ENCODE results near the gene RNF31.

The RNF31 gene

GRCh38 chr14:24177041-24177825, 29.9 kb downstream of the RNF31 start:
- TF ChIP-seq YY1 (IDR thresholded peaks at IDR 0.05; ENCODE audit: insufficient read depth, insufficient read length) = no peak
- no peak for TF ChIP-seq ZNF274 (IDR thresholded peaks at IDR 0.05; ENCODE audit: low read depth, low read length)
- H3K27me3 ChIP-seq (ENCODE audit: insufficient read depth, insufficient read length) = no peaks in the 10 kb centered on the region
- H3K9ac ChIP-seq (ENCODE audit: insufficient read length, low read depth) = no peak overlapping the region
- no peak overlapping the region for H3K4me3 ChIP-seq (ENCODE audit: insufficient read length, low read depth)
- peaks cover 3% of the 10 kb centered on the region for H3K4me1 ChIP-seq (ENCODE audit: insufficient read depth, insufficient read length)
- H3K36me3 ChIP-seq (ENCODE audit: insufficient read depth, insufficient read length, low read length) = peaks cover 59% of the 10 kb centered on the region
- H3K9me3 ChIP-seq (ENCODE audit: insufficient read depth, low read length) = no peaks in the 10 kb centered on the region
- DNase-seq (ENCODE audit: low read depth, low spot score) = no peak

DNA sequence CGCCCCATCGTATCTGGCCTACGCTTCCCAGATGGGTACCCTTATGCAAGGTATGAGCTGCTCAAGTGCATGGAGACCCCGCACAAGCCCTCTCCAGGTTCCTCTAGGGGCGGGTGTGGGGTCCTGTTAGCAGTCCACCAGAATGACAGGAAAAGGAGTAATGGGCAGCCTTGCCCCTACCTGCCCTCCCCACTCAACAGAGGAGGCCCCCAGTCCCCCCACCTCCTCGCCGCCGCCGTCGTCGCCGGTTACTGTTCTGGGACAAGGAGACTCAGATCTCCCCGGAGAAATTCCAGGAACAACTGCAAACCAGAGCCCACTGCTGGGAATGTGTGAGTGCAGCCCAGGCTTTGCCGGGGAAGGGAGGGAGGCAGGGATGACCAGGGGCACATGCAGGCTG, 30.6 kb downstream of the RNF31 start:
- Histone ChIP-seq H3K9me3 (ENCODE audit: insufficient read depth, low read length) (no peaks in the 10 kb centered on the region), H3K9ac (ENCODE audit: insufficient read length, low read depth) (no peak overlapping the region), H3K27me3 (ENCODE audit: insufficient read depth, insufficient read length) (no peaks in the 10 kb centered on the region), H3K36me3 (ENCODE audit: insufficient read depth, insufficient read length, low read length) (peaks cover 65% of the 10 kb centered on the region), H3K4me1 (ENCODE audit: insufficient read depth, insufficient read length) (peaks cover 2% of the 10 kb centered on the region), H3K4me3 (ENCODE audit: insufficient read length, low read depth) (no peak overlapping the region)
- no peak for DNase-seq (ENCODE audit: low read depth, low spot score)
- TF ChIP-seq ZNF274 (IDR thresholded peaks at IDR 0.05; ENCODE audit: low read depth, low read length) (no peak), SUZ12 (IDR thresholded peaks at IDR 0.05; ENCODE audit: extremely low read depth, insufficient read depth, insufficient read length) (no peak), YY1 (IDR thresholded peaks at IDR 0.05; ENCODE audit: insufficient read depth, insufficient read length) (no peak)

DNA sequence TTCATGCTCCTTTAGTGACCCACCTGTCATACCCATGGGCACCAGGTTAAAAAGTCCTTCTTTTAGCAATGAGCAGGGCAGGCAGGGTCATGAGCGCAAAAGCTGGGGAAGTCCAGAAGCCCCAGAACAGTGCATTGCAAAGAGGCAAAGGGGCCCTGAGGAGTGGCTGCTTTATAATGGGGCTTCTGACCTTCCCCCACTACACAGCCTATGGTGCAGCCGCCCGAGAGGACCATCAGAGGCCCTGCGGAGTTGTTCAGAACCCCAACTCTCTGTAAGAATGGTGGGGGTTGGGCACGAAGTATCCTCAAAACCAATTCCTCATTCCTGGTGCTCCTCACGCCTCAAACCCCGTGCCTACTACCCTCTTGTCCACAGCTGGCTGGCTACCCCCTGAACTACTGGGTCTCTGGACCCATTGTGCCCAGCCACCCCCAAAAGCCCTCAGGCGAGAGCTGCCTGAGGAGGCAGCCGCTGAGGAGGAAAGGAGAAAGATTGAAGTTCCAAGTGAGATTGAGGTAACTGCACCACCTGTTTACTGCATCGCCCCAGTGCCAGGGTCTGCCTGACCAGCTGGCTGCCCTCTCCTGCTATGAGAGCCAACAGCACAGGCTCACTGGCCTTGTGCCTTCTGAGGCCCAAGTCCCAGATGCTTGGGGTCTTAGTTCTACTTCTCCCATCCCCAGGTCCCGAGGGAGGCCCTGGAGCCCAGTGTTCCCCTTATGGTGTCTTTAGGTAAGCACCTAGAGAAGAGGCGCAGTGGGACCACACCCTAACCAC, 31.3 kb downstream of the RNF31 start:
- DNase-seq (ENCODE audit: low read depth, low spot score) = no peak
- Histone ChIP-seq H3K27me3 (ENCODE audit: insufficient read depth, insufficient read length) (no peaks in the 10 kb centered on the region), H3K9me3 (ENCODE audit: insufficient read depth, low read length) (no peaks in the 10 kb centered on the region), H3K36me3 (ENCODE audit: insufficient read depth, insufficient read length, low read length) (peaks cover 67% of the 10 kb centered on the region), H3K4me1 (ENCODE audit: insufficient read depth, insufficient read length) (no peaks in the 10 kb centered on the region), H3K4me3 (ENCODE audit: insufficient read length, low read depth) (no peak overlapping the region), H3K9ac (ENCODE audit: insufficient read length, low read depth) (no peak overlapping the region)
- TF ChIP-seq YY1 (IDR thresholded peaks at IDR 0.05; ENCODE audit: insufficient read depth, insufficient read length) = no peak
- TF ChIP-seq ZNF274 (IDR thresholded peaks at IDR 0.05; ENCODE audit: low read depth, low read length) = no peak
- no peak for TF ChIP-seq SUZ12 (IDR thresholded peaks at IDR 0.05; ENCODE audit: extremely low read depth, insufficient read depth, insufficient read length)

- no peak for DNase-seq (ENCODE audit: low read depth, low spot score)
- TF ChIP-seq YY1 (IDR thresholded peaks at IDR 0.05; ENCODE audit: insufficient read depth, insufficient read length) = no peak
- no peak for TF ChIP-seq SUZ12 (IDR thresholded peaks at IDR 0.05; ENCODE audit: extremely low read depth, insufficient read depth, insufficient read length)
- TF ChIP-seq ZNF274 (IDR thresholded peaks at IDR 0.05; ENCODE audit: low read depth, low read length) = no peak
- Histone ChIP-seq H3K9me3 (ENCODE audit: insufficient read depth, low read length) (no peaks in the 10 kb centered on the region), H3K36me3 (ENCODE audit: insufficient read depth, insufficient read length, low read length) (peaks cover 75% of the 10 kb centered on the region), H3K27me3 (ENCODE audit: insufficient read depth, insufficient read length) (no peaks in the 10 kb centered on the region), H3K9ac (ENCODE audit: insufficient read length, low read depth) (no peak overlapping the region), H3K4me3 (ENCODE audit: insufficient read length, low read depth) (no peak overlapping the region), H3K4me1 (ENCODE audit: insufficient read depth, insufficient read length) (no peaks in the 10 kb centered on the region)
Measured at GRCh38 chr14:24179294-24179960, 32.1 kb downstream of the RNF31 start.

- Histone ChIP-seq H3K36me3 (ENCODE audit: insufficient read depth, insufficient read length, low read length) (peaks cover 83% of the 10 kb centered on the region), H3K4me1 (ENCODE audit: insufficient read depth, insufficient read length) (no peaks in the 10 kb centered on the region), H3K9ac (ENCODE audit: insufficient read length, low read depth) (no peak overlapping the region), H3K9me3 (ENCODE audit: insufficient read depth, low read length) (no peaks in the 10 kb centered on the region), H3K4me3 (ENCODE audit: insufficient read length, low read depth) (no peak overlapping the region), H3K27me3 (ENCODE audit: insufficient read depth, insufficient read length) (no peaks in the 10 kb centered on the region)
- TF ChIP-seq SUZ12 (IDR thresholded peaks at IDR 0.05; ENCODE audit: extremely low read depth, insufficient read depth, insufficient read length) (no peak), ZNF274 (IDR thresholded peaks at IDR 0.05; ENCODE audit: low read depth, low read length) (no peak), YY1 (IDR thresholded peaks at IDR 0.05; ENCODE audit: insufficient read depth, insufficient read length) (no peak)
- DNase-seq (ENCODE audit: low read depth, low spot score) = no peak
Measured at GRCh38 chr14:24179961-24180796, 32.9 kb downstream of the RNF31 start.

DNA sequence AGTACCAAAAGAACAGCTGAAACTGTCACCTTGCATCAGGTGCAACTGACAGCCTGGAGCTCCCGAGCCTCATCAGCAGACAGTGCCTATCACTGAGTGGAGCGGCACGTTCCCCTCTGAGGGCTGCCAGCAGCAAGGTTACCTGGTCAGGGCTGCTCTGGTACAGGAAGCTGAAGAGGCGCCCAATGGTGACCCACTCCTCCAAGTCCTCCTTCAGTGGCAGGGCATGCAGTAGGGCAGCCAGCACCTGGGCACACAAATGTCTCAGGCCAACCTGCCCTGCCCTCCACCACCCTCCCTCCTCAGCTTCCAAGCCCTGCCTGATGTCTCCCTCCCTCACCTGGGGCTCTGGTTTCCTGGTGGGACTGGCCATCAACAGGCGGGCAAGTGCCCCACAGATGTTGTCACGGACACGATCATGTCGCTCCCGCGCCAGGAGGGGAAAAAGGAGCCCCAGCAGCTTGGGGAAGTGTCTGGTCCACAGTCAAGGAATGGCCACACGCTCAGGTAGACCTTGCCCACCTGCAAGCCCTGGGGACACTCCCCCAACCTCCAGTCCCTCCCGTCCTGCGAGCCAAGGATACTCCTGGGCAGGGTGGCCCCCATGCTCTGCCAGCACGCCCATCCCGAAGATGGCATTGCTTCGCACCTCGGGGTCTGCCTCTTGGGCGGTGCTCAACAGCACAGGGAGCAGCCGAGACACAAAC, 34.2 kb downstream of the RNF31 start:
- Histone ChIP-seq H3K27me3 (ENCODE audit: insufficient read depth, insufficient read length) (no peaks in the 10 kb centered on the region), H3K4me1 (ENCODE audit: insufficient read depth, insufficient read length) (no peaks in the 10 kb centered on the region), H3K36me3 (ENCODE audit: insufficient read depth, insufficient read length, low read length) (peaks cover 96% of the 10 kb centered on the region), H3K9ac (ENCODE audit: insufficient read length, low read depth) (peak overlapping the region; percentile 1), H3K9me3 (ENCODE audit: insufficient read depth, low read length) (no peaks in the 10 kb centered on the region), H3K4me3 (ENCODE audit: insufficient read length, low read depth) (no peak overlapping the region)
- TF ChIP-seq SUZ12 (IDR thresholded peaks at IDR 0.05; ENCODE audit: extremely low read depth, insufficient read depth, insufficient read length) = no peak
- no peak for TF ChIP-seq YY1 (IDR thresholded peaks at IDR 0.05; ENCODE audit: insufficient read depth, insufficient read length)
- no peak for TF ChIP-seq ZNF274 (IDR thresholded peaks at IDR 0.05; ENCODE audit: low read depth, low read length)
- no peak for DNase-seq (ENCODE audit: low read depth, low spot score)

Measured in NT2/D1 (cell line).